ENCODE results near the gene CNTNAP2. TPM values are rescaled to one million over a fixed set of nuclear protein-coding genes. Genes with fewer than 3 reads are reported as not detected.
A peak's percentile ranks its signal among the peaks of the same experiment; 100 is the strongest.

The CNTNAP2 gene
- total RNA-seq, 4 donors from 2014 or later: 0.42 TPM; not detected in 3

- TF ChIP-seq, protein P1, sequence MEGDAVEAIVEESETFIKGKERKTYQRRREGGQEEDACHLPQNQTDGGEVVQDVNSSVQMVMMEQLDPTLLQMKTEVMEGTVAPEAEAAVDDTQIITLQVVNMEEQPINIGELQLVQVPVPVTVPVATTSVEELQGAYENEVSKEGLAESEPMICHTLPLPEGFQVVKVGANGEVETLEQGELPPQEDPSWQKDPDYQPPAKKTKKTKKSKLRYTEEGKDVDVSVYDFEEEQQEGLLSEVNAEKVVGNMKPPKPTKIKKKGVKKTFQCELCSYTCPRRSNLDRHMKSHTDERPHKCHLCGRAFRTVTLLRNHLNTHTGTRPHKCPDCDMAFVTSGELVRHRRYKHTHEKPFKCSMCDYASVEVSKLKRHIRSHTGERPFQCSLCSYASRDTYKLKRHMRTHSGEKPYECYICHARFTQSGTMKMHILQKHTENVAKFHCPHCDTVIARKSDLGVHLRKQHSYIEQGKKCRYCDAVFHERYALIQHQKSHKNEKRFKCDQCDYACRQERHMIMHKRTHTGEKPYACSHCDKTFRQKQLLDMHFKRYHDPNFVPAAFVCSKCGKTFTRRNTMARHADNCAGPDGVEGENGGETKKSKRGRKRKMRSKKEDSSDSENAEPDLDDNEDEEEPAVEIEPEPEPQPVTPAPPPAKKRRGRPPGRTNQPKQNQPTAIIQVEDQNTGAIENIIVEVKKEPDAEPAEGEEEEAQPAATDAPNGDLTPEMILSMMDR (IDR thresholded peaks at IDR 0.05): no peak
- no peak for TF ChIP-seq POLR2A (IDR thresholded peaks at IDR 0.05)
- TF ChIP-seq EP300 (IDR thresholded peaks at IDR 0.05): no peak
- no peak for DNase-seq (ENCODE audit: low spot score in 2 of 2)
Observed at GRCh38 chr7:147023440-147023839, 906.8 kb downstream of the CNTNAP2 start.

DNA sequence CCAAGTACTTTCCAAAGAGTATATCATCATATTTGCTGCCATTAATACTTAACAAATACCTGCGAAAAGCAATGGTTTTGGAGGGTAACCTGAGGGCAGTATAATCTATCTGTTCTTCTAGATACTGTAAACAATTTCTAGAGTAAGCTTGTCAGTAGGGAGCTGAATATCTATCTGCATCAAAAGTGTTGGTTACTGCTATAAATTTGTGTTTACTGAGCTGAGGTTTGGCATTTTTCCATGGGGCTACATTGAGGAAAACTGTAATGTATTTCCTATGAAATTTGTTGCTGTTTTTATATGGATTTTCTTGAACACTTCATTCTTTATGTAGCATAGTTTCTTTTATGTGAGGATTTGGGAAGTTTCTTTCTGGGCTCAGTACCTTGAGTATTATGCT lies 913.4 kb downstream of the CNTNAP2 start:
- H3K27me3 ChIP-seq: no peaks in the 10 kb centered on the region
- no peak for TF ChIP-seq EP300 (IDR thresholded peaks at IDR 0.05)
- TF ChIP-seq, protein P1 (IDR thresholded peaks at IDR 0.05): no peak
- TF ChIP-seq POLR2A (IDR thresholded peaks at IDR 0.05): no peak

More at GRCh38 chr7:147023440-147023839, 906.8 kb downstream of the CNTNAP2 start:
- H3K27ac ChIP-seq: no peak overlapping the region
- no peaks in the 10 kb centered on the region for H3K9me3 ChIP-seq
- no peaks in the 10 kb centered on the region for H3K27me3 ChIP-seq
- H3K4me1 ChIP-seq: no peaks in the 10 kb centered on the region
- H3K36me3 ChIP-seq: no peaks in the 10 kb centered on the region
- no peak overlapping the region for H3K4me3 ChIP-seq

DNA sequence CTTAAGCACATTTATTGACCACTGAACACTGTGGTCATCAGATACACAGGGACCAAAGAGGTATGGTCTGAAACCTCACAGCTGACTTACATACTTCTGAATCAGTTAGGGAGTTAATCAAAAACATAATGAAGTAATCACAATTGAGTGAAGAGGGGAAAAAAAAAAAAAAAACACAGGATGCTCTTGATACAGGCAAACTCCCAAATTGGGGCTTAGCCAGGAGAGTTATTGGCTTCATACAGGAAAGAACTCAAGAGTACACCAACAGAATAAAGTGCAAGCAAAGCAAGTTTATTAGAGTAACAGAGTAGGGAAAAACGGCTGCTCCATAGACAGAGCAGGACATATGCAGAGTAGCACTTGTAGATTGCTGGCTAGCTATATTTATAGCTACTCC lies 917.0 kb downstream of the CNTNAP2 start:
- TF ChIP-seq EP300 (IDR thresholded peaks at IDR 0.05) (no peak), POLR2A (IDR thresholded peaks at IDR 0.05) (no peak)
- TF ChIP-seq, protein P1 (IDR thresholded peaks at IDR 0.05): no peak
- Histone ChIP-seq H3K4me1 (no peaks in the 10 kb centered on the region), H3K4me3 (no peak overlapping the region), H3K27me3 (no peaks in the 10 kb centered on the region), H3K36me3 (no peaks in the 10 kb centered on the region), H3K27ac (no peak overlapping the region), H3K9me3 (no peaks in the 10 kb centered on the region)
- peak in 1 of 2 donors; percentile 19 for DNase-seq (ENCODE audit: low spot score in 2 of 2)
- WGBS, 2 donors: 64 to 68% methylated on average over 1 of the region's 1 CpG

More for the DNA sequence above, 913.4 kb downstream of the CNTNAP2 start:
- no peak for DNase-seq (ENCODE audit: low spot score in 2 of 2)
- Histone ChIP-seq H3K36me3 (no peaks in the 10 kb centered on the region), H3K4me3 (no peak overlapping the region), H3K27ac (no peak overlapping the region), H3K9me3 (no peaks in the 10 kb centered on the region), H3K4me1 (no peaks in the 10 kb centered on the region)
- 95 to 98% methylated on average over 1 of the region's 1 CpG for WGBS, 2 donors

DNA sequence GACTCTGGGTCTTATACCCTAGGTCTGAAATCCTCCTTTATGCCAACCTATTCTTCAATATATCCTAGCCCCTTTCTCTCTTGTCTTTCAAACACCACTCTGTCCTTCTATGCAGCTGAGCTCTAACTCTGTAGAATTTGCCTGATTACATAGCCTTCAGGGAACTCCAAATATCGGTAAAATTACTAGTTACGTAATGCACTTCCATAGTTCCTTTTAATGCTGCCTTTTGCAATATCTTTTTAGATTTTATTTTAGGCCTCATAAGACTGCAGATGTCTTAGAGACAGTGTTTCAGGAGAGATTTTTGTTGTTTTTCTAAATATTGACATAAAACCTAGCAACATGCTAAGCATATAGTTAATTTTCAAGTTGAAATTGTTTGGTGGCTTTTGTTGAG lies 924.8 kb downstream of the CNTNAP2 start:
- DNase-seq (ENCODE audit: low spot score in 2 of 2): no peak
- Histone ChIP-seq H3K27me3 (no peaks in the 10 kb centered on the region), H3K9me3 (no peaks in the 10 kb centered on the region), H3K36me3 (no peaks in the 10 kb centered on the region), H3K4me1 (no peaks in the 10 kb centered on the region), H3K4me3 (no peak overlapping the region), H3K27ac (no peak overlapping the region)
- TF ChIP-seq POLR2A (IDR thresholded peaks at IDR 0.05) (no peak), EP300 (IDR thresholded peaks at IDR 0.05) (no peak)
- TF ChIP-seq, protein P1 (IDR thresholded peaks at IDR 0.05): no peak
- 97% methylated on average over 2 of the region's 2 CpGs for WGBS, 2 donors

DNA sequence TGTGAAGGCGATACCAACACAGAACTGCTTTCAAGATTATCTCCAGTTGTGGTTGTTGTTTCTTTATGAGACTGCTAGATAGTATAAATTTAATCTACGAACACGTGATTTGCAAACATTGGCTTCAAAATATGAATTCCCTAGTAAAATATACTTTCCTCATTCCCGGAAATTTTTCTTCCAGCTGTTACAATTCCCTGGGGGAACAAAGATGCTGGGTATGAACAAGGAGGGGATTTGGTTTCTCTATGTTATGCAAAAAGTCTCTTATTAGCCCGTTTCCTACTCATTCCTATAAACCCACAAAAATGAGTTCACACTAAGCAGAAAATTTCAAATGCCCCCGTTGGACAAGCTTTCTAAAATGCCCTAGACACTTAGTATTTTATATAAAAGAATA lies 928.3 kb downstream of the CNTNAP2 start:
- DNase-seq (ENCODE audit: low spot score in 2 of 2): no peak
- H3K9me3 ChIP-seq: no peaks in the 10 kb centered on the region
- WGBS, 2 donors: 68 to 70% methylated on average over 6 of the region's 6 CpGs
- H3K27ac ChIP-seq: no peak overlapping the region
- no peaks in the 10 kb centered on the region for H3K36me3 ChIP-seq
- H3K27me3 ChIP-seq: no peaks in the 10 kb centered on the region
- H3K4me3 ChIP-seq: no peak overlapping the region
- H3K4me1 ChIP-seq: no peaks in the 10 kb centered on the region
- TF ChIP-seq EP300 (IDR thresholded peaks at IDR 0.05) (no peak), POLR2A (IDR thresholded peaks at IDR 0.05) (no peak)
- TF ChIP-seq, protein P1 (IDR thresholded peaks at IDR 0.05): no peak

Data from tibial nerve (tissue), 4 donors.